PC-9 (cell line): ENCODE results near the gene SPEN. TPM values are rescaled to one million over a fixed set of nuclear protein-coding genes. Genes with fewer than 3 reads are reported as not detected.

ENCODE experiments used
- BruUV-seq: library from RNA; stranded (reverse); fragments of 400-500 nt; replicated peaks from 2 replicates; lab custom pipeline; 2021; lab: Mats Ljungman, UMichigan
- CTCF ChIA-PET: fragments of 300-600 bp; sonication (Branson Sonifier 250); formaldehyde crosslinking; loops from one replicate; lab custom pipeline; 2022; ENCODE audit warnings: antibody characterized with exemption; lab: Charles Lee
- POLR2A ChIA-PET: fragments of 300-600 bp; sonication (Branson Sonifier 250); formaldehyde crosslinking; loops from one replicate; lab custom pipeline; 2022; ENCODE audit warnings: antibody characterized with exemption; ENCODE audit not compliant: unreplicated experiment; lab: Charles Lee
- DNase-seq, 2 experiments: peaks; one replicate each; pipeline versions ENCODE4 v3.0.0 to v3.0.0-alpha.2; 2015 to 2022; ENCODE audit warnings: mixed read lengths in 1 of 2
- H2AFZ ChIP-seq: fragments of 200-600 bp; sonication (generic); 2 replicates; pipeline ENCODE4 v1.8.1; 2017; ENCODE audit warnings: antibody characterized with exemption
- H3F3A ChIP-seq: fragments of 200-600 bp; sonication (generic); 2 replicates; pipeline ENCODE4 v1.8.1; 2017; ENCODE audit warnings: antibody characterized with exemption, mild to moderate bottlenecking, low read depth; ENCODE audit not compliant: insufficient read depth
- H3K27ac ChIP-seq: fragments of 200-600 bp; sonication (generic); 2 replicates; pipeline ENCODE4 v1.6.1; 2016; ENCODE audit warnings: mixed run types
- H3K27me3 ChIP-seq: fragments of 200-600 bp; sonication (generic); 2 replicates; pipeline ENCODE4 v1.6.1; 2016; ENCODE audit warnings: low read depth, mixed run types; ENCODE audit not compliant: insufficient read depth
- H3K36me3 ChIP-seq: fragments of 200-600 bp; sonication (generic); 2 replicates; pipeline ENCODE4 v1.6.1; 2016; ENCODE audit warnings: low read depth, mixed run types
- H3K4me1 ChIP-seq: fragments of 200-600 bp; sonication (generic); replicated peaks from 2 replicates; pipeline ENCODE4 v1.6.1; 2016; ENCODE audit warnings: mixed run types; ENCODE audit not compliant: insufficient read depth
- H3K4me2 ChIP-seq: fragments of 200-600 bp; sonication (generic); 2 replicates; pipeline ENCODE4 v1.6.1; 2017; ENCODE audit warnings: mixed run types
- H3K4me3 ChIP-seq: fragments of 200-600 bp; sonication (generic); 2 replicates; pipeline ENCODE4 v1.6.1; 2016; ENCODE audit warnings: mixed run types
- H3K79me2 ChIP-seq: fragments of 200-600 bp; sonication (generic); 2 replicates; pipeline ENCODE4 v1.6.1; 2017; ENCODE audit warnings: low read depth, mixed run types
- H3K9me2 ChIP-seq: fragments of 200-600 bp; sonication (generic); 2 replicates; pipeline ENCODE4 v1.8.1; 2017; ENCODE audit warnings: mild to moderate bottlenecking; ENCODE audit not compliant: insufficient read depth
- H3K9me3 ChIP-seq: fragments of 200-600 bp; sonication (generic); 2 replicates; pipeline ENCODE4 v1.8.1; 2016; ENCODE audit warnings: low read depth; ENCODE audit not compliant: insufficient read depth
- H4K20me1 ChIP-seq: fragments of 200-600 bp; sonication (generic); 2 replicates; pipeline ENCODE4 v1.8.1; 2017; ENCODE audit not compliant: insufficient read depth
- CTCF ChIP-seq: fragments of 200-600 bp; sonication (generic); conservative IDR thresholded peaks from 2 replicates; pipeline ENCODE4 v1.6.1; 2017; ENCODE audit warnings: mixed run types, antibody characterized with exemption, mild to moderate bottlenecking, moderate library complexity
- EZH2 ChIP-seq: fragments of 200-600 bp; sonication (generic); IDR thresholded peaks from 2 replicates; pipeline ENCODE4 v1.8.0; 2017; ENCODE audit warnings: antibody characterized with exemption, low read depth
- intact Hi-C: fragments of 100-400 bp; cut with micrococcal nuclease; formaldehyde crosslinking; loops from one replicate; pipeline ENCODE4 v1.10.0; 2022; ENCODE audit not compliant: unreplicated experiment
- total RNA-seq: library from RNA; stranded (reverse); gene quantifications from 2 replicates; pipeline ENCODE4 v1.2.3, GENCODE V29; 2021

SPEN gene
- total RNA-seq, 1 experiment from 2014 or later = 46.8 TPM

GRCh38 chr1:15848143-15848928, 829 bp downstream of the SPEN start:
- Histone ChIP-seq H3K9me3 (no peaks in the 10 kb centered on the region), H3K79me2 (peaks cover 71% of the 10 kb centered on the region), H3K9me2 (no peaks in the 10 kb centered on the region), H3F3A (peaks cover 23% of the 10 kb centered on the region; the same call in 1 of the 2 replicates), H3K36me3 (no peaks in the 10 kb centered on the region), H4K20me1 (peaks cover 12% of the 10 kb centered on the region), H3K4me3 (peak overlapping the region; percentile 95), H3K4me1 (peaks cover 20% of the 10 kb centered on the region), H3K27me3 (no peaks in the 10 kb centered on the region), H3K4me2 (peak overlapping the region; percentile 95), H2AFZ (no peak overlapping the region), H3K27ac (peak overlapping the region; percentile 90)
- intact Hi-C loops = loop anchor here (2.0 to 5.0 kb wide), 3 partner anchors 39 to 69 kb away; no protein-coding TSS in a partner anchor
- DNase-seq = no peak
- ChIA-PET CTCF (interaction anchor here (0.6 kb wide), 1 partner anchor 62 kb away, joined by 3 read pairs; no protein-coding TSS in a partner anchor), POLR2A (interaction anchor here (0.6 to 1.1 kb wide), 3 partner anchors 53 to 77 kb away, joined by 3 to 6 read pairs (median 3); no protein-coding TSS in a partner anchor)
- TF ChIP-seq EZH2 (no peak), CTCF (no peak)
- no TSS peak for BruUV-seq

- CTCF ChIA-PET = interaction anchor here (0.6 to 0.7 kb wide), 2 partner anchors 20 to 63 kb away, joined by 3 to 14 read pairs; no protein-coding TSS in a partner anchor
- POLR2A ChIA-PET = interaction anchor here (0.6 to 0.7 kb wide), 3 partner anchors 70 to 77 kb away, joined by 3 to 24 read pairs (median 3); no protein-coding TSS in a partner anchor
- H3K9me3 ChIP-seq = no peaks in the 10 kb centered on the region
- H3F3A ChIP-seq = peaks cover 23% of the 10 kb centered on the region; the same call in 1 of the 2 replicates
- TSS peak; percentile 42 for BruUV-seq
- H3K4me1 ChIP-seq = peaks cover 20% of the 10 kb centered on the region
- peaks cover 79% of the 10 kb centered on the region for H3K79me2 ChIP-seq
- peak overlapping the region; percentile 90 for H3K27ac ChIP-seq
- H3K4me2 ChIP-seq = peak overlapping the region; percentile 95
- H4K20me1 ChIP-seq = peaks cover 12% of the 10 kb centered on the region
- H3K9me2 ChIP-seq = no peaks in the 10 kb centered on the region
- H3K27me3 ChIP-seq = no peaks in the 10 kb centered on the region
- intact Hi-C loops = loop anchor here (2.0 to 5.0 kb wide), 3 partner anchors 38 to 68 kb away; no protein-coding TSS in a partner anchor
- peak overlapping the region; percentile 95 for H3K4me3 ChIP-seq
- peak overlapping the region; percentile 73 for H2AFZ ChIP-seq
- peak; percentile 77 to 78 for DNase-seq
- TF ChIP-seq EZH2 (no peak), CTCF (no peak)
- no peaks in the 10 kb centered on the region for H3K36me3 ChIP-seq
Observed at GRCh38 chr1:15848929-15849774, 1.6 kb downstream of the SPEN start.
